ENCODE results near the gene ANKRD10. TPM values are rescaled to one million over a fixed set of nuclear protein-coding genes. Genes with fewer than 3 reads are reported as not detected.

ANKRD10 gene
- total RNA-seq, 1 experiment from 2014 or later: 159 TPM

GRCh38 chr13:110885966-110886869, 28.7 kb downstream of the ANKRD10 start:
- H4K91ac ChIP-seq (ENCODE audit: insufficient read length, low read depth, low read length): no peak overlapping the region
- no peak overlapping the region for H3K14ac ChIP-seq (ENCODE audit: insufficient read depth, low read length)
- no peak overlapping the region for H3K4ac ChIP-seq (ENCODE audit: low read depth, low read length)
- no peaks in the 10 kb centered on the region for H3K79me1 ChIP-seq (ENCODE audit: insufficient read depth, low read depth, low read length, poor library complexity, severe bottlenecking)
- no peak overlapping the region for H2AFZ ChIP-seq (ENCODE audit: low read length)
- no peak overlapping the region for H2BK20ac ChIP-seq (ENCODE audit: low read depth, low read length, poor library complexity, severe bottlenecking)
- no peak overlapping the region for H2BK12ac ChIP-seq (ENCODE audit: insufficient read length, low read depth, low read length)
- no peaks in the 10 kb centered on the region for H3K27me3 ChIP-seq (ENCODE audit: insufficient read depth, low read length)
- DNase-seq: peak; percentile 75
- whole genome bisulfite sequencing (ENCODE audit: extremely low coverage, insufficient read length, low lambda C conversion rate): no CpG with 5 or more reads among the region's 8 CpGs
- H2BK5ac ChIP-seq (ENCODE audit: insufficient read length, low read length): no peak overlapping the region
- H3K4me1 Mint-ChIP-seq: peaks cover 43 to 49% of the 10 kb centered on the region in 2 experiments
- H2AK5ac ChIP-seq (ENCODE audit: insufficient read length, low read length): no peak overlapping the region
- H3K18ac ChIP-seq (ENCODE audit: insufficient read length, low read depth, low read length): no peak overlapping the region
- no peak overlapping the region for H2BK15ac ChIP-seq (ENCODE audit: low read depth, low read length)
- no peak overlapping the region for H3K56ac ChIP-seq (ENCODE audit: insufficient read length, low read depth, low read length)
- no peak overlapping the region for H4K5ac ChIP-seq (ENCODE audit: insufficient read length, low read depth, low read length)
- H3K79me2 ChIP-seq (ENCODE audit: insufficient read depth, low read length): no peaks in the 10 kb centered on the region
- 0 out of 2 replicates have a peak, but pooled peaks cover 9% of the 10 kb centered on the region for H3K4me1 ChIP-seq (ENCODE audit: insufficient read depth, low read length)
- no peak overlapping the region for H4K8ac ChIP-seq (replicated peaks; ENCODE audit: insufficient read length, low read depth, low read length)
- TF ChIP-seq CTCF (conservative IDR thresholded peaks at IDR 0.05): peak; percentile 57
- peak overlapping the region; percentile 41 to 54 (median 43); a peak in 4 of 7 replicates for H3K27ac Mint-ChIP-seq
- H3T11ph ChIP-seq (ENCODE audit: low read length): no peak overlapping the region
- H3K9me3 Mint-ChIP-seq: no peaks in the 10 kb centered on the region; a peak in 1 of 5 replicates
- no peaks in the 10 kb centered on the region for H3K27me3 Mint-ChIP-seq (ENCODE audit: low read depth)
- no peak overlapping the region for H3K27ac ChIP-seq (ENCODE audit: insufficient read length, low read depth, low read length)
- peak overlapping the region in 1 of 2 experiments; percentile 60; a peak in 2 of 5 replicates for H3K4me3 Mint-ChIP-seq
- no peak overlapping the region for H2BK120ac ChIP-seq (ENCODE audit: low read depth, low read length, poor library complexity, severe bottlenecking)
- no peak overlapping the region for H3K4me2 ChIP-seq (ENCODE audit: insufficient read depth, insufficient read length, low read length)
- H3K9me3 ChIP-seq (ENCODE audit: control insufficient read depth, low read depth, low read length): no peaks in the 10 kb centered on the region
- no peak overlapping the region for H3K23ac ChIP-seq (ENCODE audit: insufficient read length, low read depth, low read length)
- no peaks in the 10 kb centered on the region for H3K23me2 ChIP-seq (ENCODE audit: insufficient read length, low read depth, low read length, poor library complexity, severe bottlenecking)
- no peaks in the 10 kb centered on the region for H4K20me1 ChIP-seq (ENCODE audit: control insufficient read depth, insufficient read depth, insufficient read length)
- peaks cover 0 to 3% (median 2%) of the 10 kb centered on the region in 3 experiments; a peak in 3 of 7 replicates for H3K36me3 Mint-ChIP-seq (ENCODE audit: insufficient read depth in 1 of 3, low read depth in 3 of 3)
- H3K9ac ChIP-seq (ENCODE audit: extremely low read depth, insufficient read length, low read length): no peak overlapping the region
